Peyer's patch (tissue), 4 donors: ENCODE results near the gene AUTS2.

Source experiments
- CTCF ChIP-seq, 6 experiments: fragments of 450-650 bp in 4 of 6; fragments of 200-600 bp in 2 of 6; sonication (generic) in 1 of 6; IDR thresholded peaks; one replicate each; pipeline ENCODE4 v1.5.1; 2017 to 2019; ENCODE audit warnings: antibody characterized with exemption in 6 of 6, mild to moderate bottlenecking in 3 of 6, moderate library complexity in 1 of 6
- POLR2A ChIP-seq, 2 donors: fragments of 450-650 bp; IDR thresholded peaks; one replicate each; pipeline ENCODE4 v1.5.1; 2017; ENCODE audit warnings: antibody characterized with exemption in 2 of 2, mild to moderate bottlenecking in 2 of 2, moderate library complexity in 2 of 2

- TF ChIP-seq CTCF (IDR thresholded peaks at IDR 0.05) (no peak), POLR2A (IDR thresholded peaks at IDR 0.05) (no peak)
Measured at GRCh38 chr7:69843653-69844052, 245.4 kb downstream of the AUTS2 start.
